HG02943 (cell line): ENCODE data around the gene IL3.

Experiments used
- ATAC-seq: cut with Tn5 transposase; IDR thresholded peaks from one replicate; pipeline ENCODE4 v1.9.1; 2021; ENCODE audit warnings: mild to moderate bottlenecking, low read depth, moderate library complexity; ENCODE audit not compliant: unreplicated experiment

IL3 gene

DNA sequence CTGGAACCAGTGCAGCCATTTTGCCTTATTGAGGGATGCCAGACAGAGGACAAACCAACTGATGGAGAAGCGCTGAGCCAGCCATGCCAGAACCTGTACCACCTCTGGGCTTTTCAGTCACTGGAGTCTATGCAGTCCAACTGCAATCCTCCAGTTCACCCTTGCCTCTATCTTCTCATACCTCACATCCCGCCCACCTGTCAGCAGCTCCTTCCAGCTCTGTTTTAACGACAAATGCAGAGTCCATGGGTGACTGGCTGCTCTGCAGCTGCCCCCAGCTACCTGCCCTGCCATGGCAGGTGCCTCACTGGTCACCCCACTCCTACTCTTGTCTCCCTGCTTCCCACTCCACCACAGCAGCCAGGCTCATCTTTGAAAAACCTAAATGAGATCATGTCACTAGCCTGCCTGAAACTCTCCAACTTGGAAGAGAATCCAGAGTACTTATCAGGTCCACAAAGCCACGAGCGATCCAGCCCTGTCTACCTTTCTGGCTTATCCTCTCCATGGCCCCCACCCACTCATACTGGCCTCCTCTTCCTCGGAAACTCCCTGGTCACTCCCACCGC, 35.0 kb upstream of the IL3 start:
- ATAC-seq = no peak

DNA sequence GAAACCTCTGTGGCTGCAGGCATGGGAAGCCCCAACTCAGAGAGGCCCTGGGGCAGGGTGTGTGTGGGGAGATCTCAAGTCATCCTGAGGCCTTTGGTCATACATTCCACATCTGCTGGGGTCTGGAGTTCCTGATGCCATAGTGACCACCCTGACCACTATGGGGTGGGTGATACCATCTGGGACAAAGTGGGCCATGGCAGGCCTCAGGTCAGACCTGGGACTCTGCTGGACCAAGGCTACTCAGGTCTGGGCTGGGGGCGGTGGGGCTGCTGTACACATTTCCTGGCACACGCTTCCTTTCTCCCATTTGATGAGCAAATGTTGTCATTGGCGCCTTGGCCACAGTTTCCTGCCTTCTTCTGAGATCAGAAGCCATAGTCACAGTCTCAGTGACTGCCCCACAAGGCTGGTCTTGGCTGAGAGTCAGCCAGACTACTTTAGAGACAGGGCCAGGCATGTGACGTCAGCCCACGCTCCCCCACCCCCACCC, 33.9 kb upstream of the IL3 start:
- ATAC-seq = no peak

DNA sequence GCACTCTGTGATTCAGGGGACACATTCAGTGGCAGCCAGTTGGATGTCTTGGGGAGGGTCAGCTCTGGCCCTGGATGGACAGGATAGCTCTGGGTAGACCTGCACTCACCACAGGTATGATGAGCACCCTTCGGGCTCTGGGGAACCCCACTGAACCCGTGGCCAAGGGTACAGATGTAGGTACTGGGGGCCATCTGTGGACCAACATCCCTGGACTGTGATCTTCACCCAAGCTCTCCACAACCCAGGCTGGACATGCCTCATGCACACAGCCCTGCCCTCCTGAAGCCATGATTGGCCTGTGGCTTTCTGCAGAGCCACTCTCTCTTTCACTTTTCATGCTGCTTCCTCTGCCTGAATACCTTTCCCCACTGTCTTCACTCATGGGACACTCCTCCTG, 33.4 kb upstream of the IL3 start:
- no peak for ATAC-seq

DNA sequence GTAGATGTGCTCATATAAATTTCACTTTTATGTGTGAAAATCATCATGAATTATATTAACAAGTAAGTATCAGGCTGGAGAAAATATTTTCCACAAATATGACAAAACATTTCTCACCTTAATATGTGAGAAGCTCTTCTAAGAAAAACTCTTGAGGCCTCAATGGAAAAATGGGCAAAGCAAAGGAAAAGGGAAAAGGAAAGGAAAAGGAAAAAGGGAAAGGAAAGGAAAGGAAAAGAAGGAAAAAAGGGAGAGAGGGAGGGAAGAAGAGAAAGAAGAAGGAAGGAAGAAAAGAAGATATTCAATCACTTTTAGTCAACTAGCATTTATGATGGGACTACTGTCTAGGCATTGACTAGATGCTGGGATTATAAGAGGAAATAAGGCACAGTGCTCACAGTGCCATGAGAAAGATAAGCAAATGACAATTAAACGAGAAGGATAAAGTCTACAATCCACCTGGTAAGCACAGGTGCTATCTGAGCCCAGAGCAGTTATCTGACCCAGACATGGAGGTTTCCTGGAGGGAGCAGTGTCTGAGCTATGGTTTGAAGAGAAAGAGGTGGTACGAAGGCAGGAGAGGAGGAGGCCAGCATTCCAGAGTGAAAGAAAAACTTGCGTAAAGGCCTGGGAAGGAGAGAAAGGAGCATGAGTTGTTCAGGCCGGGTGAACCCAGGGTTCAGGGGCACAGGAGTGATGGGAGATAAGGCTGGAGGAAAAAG, 30.7 kb upstream of the IL3 start:
- no peak for ATAC-seq

DNA sequence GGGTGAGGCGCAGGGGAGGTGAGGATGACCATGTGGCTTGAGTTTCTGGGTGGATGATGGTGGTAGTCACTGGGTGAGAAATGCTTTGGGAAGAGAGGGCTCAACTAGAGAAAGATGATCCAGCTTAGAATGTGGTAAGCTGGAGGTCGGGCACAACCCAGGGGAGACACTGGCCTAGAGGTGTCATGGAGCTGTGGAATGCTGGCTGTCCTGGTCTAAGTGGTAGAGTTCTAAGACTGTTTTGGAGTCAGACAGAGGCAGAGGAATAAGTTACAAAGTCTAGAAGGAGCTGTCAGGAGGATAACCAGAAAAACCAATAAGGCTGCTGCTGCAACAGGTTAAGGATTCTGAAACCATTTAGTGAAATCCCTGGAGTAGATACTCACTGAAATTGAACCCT, 29.8 kb upstream of the IL3 start:
- no peak for ATAC-seq

DNA sequence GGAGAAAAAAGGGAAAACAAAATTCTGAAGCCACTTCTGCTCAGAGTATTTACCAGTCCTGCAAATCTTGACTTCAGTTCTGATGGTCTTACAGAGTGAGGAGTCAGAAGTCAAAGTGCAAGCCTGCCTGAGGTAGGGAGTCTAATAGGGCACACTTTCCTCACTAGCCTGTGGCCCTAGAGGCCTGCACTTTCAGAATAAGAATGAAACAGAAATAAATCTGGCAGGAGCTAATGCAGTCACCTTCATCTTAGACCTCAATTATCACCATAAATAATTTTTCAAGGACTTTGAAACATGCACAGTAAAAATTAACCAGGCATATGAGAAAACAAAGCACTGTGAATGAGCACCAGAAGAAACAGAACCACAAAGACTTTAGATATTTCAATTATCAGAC, 28.3 kb upstream of the IL3 start:
- no peak for ATAC-seq

DNA sequence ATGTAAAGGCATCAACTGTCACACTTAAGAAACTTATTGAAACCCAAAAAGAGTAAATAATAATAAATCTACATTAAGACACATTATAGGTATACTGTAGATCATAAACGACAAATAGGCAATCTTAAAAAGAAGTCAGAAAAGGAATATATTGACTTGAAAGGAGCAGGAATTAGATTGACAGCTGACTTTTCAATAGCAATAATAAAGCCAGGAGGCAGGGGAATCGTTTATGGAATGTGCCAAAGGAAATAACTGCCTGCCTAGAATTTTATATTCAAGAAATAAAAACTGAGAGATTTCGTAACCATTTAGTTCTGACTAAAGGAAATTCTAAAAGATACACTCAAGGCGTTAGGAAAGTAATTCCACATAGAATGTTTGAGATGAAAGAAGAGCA, 27.3 kb upstream of the IL3 start:
- no peak for ATAC-seq

DNA sequence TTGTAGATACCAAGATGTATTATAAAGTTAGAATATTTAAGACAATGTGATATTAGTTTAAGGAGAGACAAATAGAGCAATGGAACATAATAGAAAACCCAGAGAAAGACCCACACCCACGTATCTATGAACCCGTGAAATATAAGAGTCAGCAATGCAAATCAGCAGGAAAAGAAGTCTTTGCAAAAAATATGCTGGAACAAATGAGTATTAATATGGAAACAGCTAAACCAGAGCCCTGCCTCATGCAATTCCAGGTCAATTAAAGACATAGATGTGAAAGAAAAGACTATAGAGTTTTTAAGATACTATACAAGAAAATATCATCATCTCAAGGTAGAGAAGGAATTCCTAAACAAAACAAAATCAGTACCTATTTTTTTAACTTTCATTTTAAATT, 23.1 kb upstream of the IL3 start:
- no peak for ATAC-seq

DNA sequence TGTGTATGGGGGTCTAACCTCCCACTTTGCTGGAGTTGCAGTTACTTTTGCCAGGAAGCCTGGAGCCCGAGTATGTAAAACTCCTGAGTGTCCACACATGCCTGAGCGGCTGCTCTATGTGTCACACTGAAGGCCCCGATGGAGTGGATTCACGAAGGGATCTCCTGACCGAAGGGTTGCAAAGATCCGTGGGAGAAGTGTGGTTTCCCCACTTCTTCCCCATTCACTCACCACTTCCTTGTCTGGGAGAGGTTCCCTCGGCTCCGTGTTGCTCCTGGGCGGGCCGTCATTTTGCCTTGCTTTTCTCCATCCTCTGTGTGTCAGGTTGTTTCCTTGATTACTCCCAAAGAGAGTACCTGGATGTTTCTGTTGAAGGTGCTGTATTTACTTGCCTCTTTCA, 16.2 kb upstream of the IL3 start:
- no peak for ATAC-seq

DNA sequence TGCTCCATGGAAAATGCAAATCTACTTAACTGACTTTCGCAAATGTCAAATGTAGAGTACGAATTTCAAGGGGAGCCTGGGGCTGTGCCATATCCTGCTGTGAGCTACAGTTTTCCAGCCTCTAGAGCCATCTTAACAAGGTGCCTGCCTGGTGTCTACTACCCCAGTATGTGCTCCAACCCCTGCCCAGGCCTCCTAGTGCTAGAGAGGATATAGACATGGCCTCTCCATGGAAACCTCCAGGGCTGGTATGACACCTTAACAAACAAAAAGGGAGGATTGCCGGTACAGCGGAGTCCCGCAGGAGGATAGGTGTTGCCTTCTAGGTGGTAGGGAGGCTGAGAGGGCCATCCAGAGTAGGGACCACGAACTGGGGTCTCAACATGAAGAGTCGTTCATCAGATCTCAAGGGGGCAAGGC, 13.6 kb upstream of the IL3 start:
- ATAC-seq = no peak

DNA sequence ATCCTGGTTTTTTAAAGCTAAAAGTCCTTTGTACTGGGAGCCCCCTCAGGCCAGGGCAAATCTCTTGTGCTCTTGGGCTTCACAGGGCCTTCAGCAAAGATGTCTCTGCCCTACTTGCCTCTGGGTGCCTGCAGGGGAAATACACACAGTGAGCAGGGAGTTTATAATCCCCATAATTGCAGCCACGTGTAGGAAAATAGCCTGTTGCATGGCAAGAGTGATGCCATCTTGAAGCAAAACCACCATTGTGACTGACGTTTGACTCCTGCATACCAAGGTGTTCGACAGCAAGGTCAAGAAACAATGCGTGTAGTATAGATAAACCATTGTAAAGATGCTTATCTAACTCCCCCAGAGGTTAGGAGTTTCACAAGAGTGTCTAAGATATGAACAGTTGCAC, 11.4 kb upstream of the IL3 start:
- no peak for ATAC-seq

DNA sequence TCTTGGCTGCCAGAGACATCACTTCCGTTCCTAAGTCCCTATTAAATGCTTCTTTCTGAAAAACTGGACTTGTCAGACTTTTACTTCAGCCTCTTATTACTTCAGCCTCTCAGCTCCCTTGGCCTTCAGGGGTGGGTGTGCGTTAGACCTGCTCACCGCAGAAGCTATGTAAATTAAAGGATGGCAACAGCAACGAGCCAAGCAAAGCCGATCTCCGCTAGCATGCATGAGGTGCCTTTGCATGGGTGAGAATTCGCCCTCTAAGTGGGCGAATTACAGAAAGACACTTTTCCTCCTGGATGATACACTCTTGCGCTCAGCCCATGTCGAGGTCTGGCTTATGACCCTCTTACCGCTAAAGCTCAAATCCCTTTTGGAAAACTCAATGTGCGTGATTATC, 10.9 kb upstream of the IL3 start:
- ATAC-seq = no peak

DNA sequence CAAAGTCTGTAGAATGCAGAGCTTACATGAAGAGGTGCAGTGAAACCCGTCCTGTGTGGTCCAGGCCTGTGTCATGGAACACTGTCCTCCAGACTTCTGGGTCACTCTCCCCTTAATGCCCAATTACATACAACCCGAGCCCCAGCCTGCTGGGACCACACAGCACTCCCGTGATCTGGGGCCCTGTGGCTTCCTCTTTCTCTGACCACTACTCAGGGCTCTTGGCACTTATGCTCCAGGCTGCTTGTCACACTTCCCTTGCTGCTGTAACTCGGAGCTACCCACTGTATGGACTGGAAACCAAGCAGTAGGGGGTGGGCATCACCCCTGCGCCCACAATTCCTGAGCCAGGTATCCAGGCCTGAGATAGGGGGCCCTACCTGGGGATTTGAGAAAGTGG, 10.3 kb upstream of the IL3 start:
- no peak for ATAC-seq

DNA sequence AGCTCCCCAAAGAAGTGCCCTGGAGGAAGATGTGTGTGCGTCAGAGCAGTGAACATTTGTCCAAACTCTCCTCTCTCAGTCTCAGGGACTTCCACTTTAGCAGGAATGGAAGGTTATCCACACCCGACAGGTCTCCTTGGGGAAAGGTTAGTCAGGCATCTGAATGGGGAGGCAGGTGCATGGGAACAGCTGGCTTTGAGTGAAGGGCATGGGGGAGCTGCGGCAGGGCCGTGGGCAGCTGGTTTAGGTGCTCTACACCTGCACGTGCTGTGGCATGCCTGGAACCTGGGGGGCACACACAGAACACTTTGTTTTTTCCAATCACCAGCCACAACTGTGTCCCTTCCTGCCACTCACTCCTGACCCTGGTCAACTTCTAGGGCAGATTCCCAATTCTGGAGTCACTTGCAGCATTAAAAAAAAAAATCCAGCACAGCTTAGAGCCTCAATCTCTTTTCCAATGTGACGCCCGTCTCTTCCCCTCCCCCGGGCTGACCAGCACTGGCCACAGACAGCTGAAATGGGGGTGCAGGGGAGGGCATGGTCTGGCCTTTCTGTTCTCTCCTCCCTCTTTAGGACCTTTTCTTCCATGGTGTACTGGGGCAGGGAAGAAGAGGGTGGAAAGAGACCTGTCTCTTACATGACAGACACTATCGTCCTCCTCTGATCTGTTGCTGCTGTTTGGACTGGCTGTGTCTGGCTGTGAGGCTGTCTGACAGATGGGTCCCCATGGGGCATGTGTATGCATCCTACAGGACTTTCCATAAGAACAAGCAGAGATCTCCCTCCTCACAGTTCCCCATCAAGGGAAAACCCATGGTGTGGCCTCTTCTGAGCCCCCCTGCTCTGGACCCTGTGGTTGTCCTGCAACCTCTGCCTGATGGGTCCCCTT, 9.5 kb upstream of the IL3 start:
- no peak for ATAC-seq

DNA sequence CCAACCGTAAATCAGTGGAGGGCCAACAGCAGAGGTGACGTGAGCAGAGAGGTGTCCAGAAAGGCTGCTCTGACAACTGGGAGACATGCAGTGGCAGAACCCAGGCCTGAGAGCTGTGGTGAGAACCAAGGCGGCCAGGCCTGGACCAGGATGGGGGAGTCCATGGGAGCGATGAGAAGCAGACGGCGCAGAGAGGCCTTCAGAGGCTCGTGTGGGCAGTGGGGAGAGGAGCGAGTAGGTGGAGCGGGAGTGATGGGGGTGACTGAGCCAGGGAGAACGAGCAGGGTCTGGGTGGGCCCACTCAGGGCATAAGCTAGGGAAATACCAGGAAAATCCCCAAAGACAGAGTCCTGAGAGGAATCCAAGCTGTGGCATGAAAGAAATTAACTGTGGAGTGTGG, 7.9 kb upstream of the IL3 start:
- no peak for ATAC-seq

DNA sequence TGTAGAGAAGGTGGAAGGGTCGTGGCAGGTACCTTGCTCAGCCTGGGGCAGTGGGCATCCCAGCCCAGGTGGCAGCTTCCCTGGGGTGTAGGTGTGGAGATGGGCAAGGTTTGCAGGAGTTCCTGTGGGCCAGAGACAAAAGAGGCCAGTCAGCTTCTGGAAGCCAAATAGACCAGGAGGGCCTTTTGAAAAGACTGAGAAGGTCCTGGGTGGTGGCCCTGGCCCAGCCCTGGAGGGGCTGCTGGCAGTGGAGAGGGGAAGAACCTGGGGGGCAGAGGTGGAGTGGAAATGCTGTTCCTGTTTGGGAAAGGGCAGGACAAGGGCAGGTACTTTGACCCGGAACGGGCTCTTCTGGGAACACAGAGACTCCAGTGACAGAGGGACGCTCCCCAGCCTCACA, 7.0 kb upstream of the IL3 start:
- ATAC-seq = no peak

DNA sequence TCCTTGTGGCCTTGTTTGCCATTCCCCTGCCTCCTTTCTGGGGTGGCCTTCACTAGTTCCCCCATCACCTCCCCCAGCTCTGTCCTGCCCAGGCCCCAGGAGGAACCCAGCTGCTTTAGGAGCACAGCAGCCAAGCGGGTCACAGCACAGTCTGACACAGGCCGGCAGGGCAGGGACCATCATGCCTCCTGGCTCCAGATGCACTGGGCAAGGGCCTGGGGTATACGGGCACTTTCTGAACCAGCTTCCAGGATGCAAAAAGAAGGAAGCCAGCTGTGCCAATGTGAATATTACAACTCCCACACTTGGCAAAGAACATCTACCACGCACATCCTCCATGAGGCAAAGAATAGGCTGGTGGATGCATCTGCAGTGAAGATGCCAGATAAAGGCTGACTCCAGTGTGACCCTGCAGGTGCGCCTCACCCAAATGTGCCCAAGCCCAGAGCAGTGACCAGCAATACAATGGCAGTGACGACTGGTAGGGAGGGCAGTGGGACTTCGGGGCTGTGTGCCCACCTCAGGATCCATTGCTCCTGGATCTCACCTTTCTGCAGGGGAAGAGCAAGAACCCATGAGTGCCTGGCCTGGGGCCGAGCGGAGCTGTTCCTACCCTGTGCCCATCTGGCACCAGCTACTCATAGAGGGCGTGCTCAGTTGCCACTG, 6.3 kb upstream of the IL3 start:
- no peak for ATAC-seq

DNA sequence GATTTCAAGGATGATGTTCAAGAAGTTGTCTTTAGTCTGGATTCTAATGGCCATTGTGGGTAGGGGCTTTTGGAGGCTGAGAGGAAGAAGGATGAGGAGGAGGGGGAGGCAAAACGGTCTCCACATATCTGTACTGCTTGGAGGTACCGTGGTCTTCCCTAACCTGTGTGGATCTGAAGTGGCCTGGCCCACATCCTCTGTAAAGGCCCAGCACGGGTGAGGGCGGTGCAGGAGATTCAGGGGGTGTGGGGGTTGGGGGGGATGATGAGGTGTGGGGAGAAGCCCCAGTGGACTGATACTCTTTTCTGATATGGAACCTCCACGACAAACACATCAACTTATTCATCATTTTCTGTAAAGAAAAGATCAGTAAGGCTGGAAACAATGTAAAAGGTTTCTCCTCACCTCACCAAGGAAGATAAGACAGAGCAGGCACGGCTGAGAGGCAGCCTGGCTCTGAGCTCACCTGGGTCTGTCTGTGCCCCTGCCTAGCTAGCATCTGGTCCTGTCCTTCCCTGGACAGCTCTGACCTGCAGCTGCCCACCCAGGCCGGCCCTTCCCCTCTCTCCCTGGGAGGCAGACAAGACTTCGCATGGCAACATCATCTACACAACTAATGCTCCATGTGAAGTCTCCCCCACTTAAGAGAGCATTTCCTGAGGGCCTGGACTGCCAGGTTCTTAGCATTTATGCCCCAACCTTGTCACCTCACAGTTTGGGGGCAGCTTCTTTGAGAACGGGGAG, 5.6 kb upstream of the IL3 start:
- no peak for ATAC-seq

DNA sequence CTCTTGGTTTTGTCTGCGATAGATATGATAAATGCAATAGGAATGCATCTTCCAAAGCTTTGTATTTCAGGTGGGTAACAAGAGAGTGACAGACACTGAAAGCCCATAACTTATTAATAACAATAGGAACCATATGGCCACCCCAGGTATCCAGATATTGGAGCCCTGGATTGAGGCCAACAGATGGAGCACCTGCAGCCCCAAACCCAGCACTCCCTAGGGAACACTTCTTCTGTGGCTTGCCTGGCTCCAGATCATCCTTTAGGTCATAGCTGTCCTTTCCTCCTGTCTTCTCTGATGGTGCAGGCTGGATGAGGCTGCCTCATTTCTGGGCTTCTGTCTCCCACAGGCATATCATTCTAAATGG, 5.0 kb upstream of the IL3 start:
- ATAC-seq = no peak

DNA sequence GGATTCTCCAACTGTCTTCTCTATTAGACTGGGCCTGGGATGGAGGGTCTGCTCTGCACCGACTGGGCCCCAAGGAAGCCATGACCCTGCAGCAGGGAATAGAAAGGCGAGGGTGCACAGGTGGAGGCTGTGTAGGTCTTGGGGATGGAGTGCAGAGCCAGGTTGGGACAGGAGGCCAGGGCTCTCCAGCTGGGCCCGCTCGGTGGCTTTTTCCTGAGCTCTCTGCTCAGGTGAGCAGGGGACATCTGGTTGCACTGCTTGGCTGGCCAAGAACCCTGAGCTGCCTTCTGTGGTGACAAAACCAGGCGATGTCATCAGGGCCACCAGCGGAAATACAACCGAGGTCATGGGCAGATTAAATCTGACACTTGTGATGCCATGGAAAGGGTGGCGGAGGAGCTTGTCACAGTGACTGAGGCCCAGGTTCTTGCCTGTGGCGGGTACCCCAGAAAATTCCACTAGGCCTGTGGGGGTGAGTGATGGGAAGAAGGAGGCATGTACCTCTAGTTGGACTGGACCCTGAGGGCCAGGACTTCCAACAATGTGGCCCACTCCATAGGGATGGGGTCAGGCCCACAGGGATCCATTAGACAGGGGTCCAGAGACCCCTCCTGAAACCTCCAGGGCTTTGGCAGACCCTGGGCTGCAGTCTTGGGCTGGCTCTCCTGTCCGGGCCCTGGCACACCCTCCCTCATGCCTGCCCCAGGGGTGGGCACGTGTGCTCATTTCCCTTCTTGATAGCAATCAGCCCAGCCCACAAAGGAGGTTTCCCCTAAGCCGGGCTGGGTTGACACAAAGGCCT, 4.4 kb upstream of the IL3 start:
- no peak for ATAC-seq
